ENCODE data around the gene NOD1. TPM values are rescaled to one million over a fixed set of nuclear protein-coding genes. Genes with fewer than 3 reads are reported as not detected.
"Not testable (repeated sequence)": the region's sequence is repeated elsewhere in the genome, so short reads cannot be mapped to it uniquely, and the experiment has no call there.

The NOD1 gene
- total RNA-seq, 5 donors from 2014 or later (not counting 1 experiment from before 2014, with no cell fraction given), result 15.6 to 24.6 (median 19.4) TPM

- POLR2A ChIA-PET, result no interaction called here
- Histone ChIP-seq H3K27ac (ENCODE audit: low read length) (no peak overlapping the region), H3K4me1 (ENCODE audit: control insufficient read depth in 1 of 2, extremely low read depth in 1 of 2, insufficient read depth in 2 of 2, low read length in 2 of 2) (no peaks in the 10 kb centered on the region), H3K36me3 (ENCODE audit: control insufficient read depth in 2 of 2, extremely low read depth in 1 of 2, insufficient read depth in 1 of 2, low read length in 1 of 2) (peaks cover 0 to 14% of the 10 kb centered on the region in 2 donors), H3K4me3 (ENCODE audit: control insufficient read depth in 1 of 2, extremely low read depth in 1 of 2, low read length in 1 of 2) (no peak overlapping the region), H3K27me3 (replicated peaks in 1 of 2; ENCODE audit: control insufficient read depth in 2 of 2, extremely low read depth in 1 of 2, insufficient read depth in 2 of 2, low read length in 1 of 2) (no peaks in the 10 kb centered on the region), H3K9me3 (no peaks in the 10 kb centered on the region)
- whole genome bisulfite sequencing (ENCODE audit: insufficient coverage), result no CpG with 5 or more reads among the region's 3 CpGs
- Mint-ChIP-seq H3K36me3 (peaks cover 39% of the 10 kb centered on the region), H3K27me3 (no peaks in the 10 kb centered on the region), H3K4me1 (no peaks in the 10 kb centered on the region), H3K4me3 (no peak overlapping the region), H3K9me3 (peaks cover 0 to 4% (median 3%) of the 10 kb centered on the region in 3 donors), H3K27ac (peak overlapping the region in 1 of 2 donors; percentile 61)
- DNase-seq (no peak), ATAC-seq (replicated peaks in 1 of 4) (no peak)
- CTCF ChIA-PET, result no interaction called here
Measured at GRCh38 chr7:30421647-30422196, 56.9 kb downstream of the NOD1 start.

GRCh38 chr7:30420662-30421061 lies 57.9 kb downstream of the NOD1 start:
- Mint-ChIP-seq H3K4me1 (no peaks in the 10 kb centered on the region), H3K9me3 (peaks cover 0 to 4% (median 3%) of the 10 kb centered on the region in 3 donors), H3K36me3 (peaks cover 28% of the 10 kb centered on the region), H3K4me3 (no peak overlapping the region), H3K27me3 (no peaks in the 10 kb centered on the region), H3K27ac (no peak overlapping the region)
- Histone ChIP-seq H3K36me3 (ENCODE audit: control insufficient read depth in 2 of 2, extremely low read depth in 1 of 2, insufficient read depth in 1 of 2, low read length in 1 of 2) (peaks cover 0 to 14% of the 10 kb centered on the region in 2 donors), H3K27me3 (replicated peaks in 1 of 2; ENCODE audit: control insufficient read depth in 2 of 2, extremely low read depth in 1 of 2, insufficient read depth in 2 of 2, low read length in 1 of 2) (no peaks in the 10 kb centered on the region), H3K27ac (ENCODE audit: low read length) (no peak overlapping the region), H3K9me3 (no peaks in the 10 kb centered on the region), H3K4me3 (ENCODE audit: control insufficient read depth in 1 of 2, extremely low read depth in 1 of 2, low read length in 1 of 2) (no peak overlapping the region), H3K4me1 (ENCODE audit: control insufficient read depth in 1 of 2, extremely low read depth in 1 of 2, insufficient read depth in 2 of 2, low read length in 2 of 2) (no peaks in the 10 kb centered on the region)
- ATAC-seq (replicated peaks in 1 of 4), result no peak
- WGBS (ENCODE audit: insufficient coverage), result no CpG with 5 or more reads among the region's 3 CpGs
- DNase-seq, result no peak
- ChIA-PET POLR2A (no interaction called here), CTCF (no interaction called here)

- H3K27ac Mint-ChIP-seq; CTCF ChIA-PET; ATAC-seq (replicated peaks in 1 of 4); H3K9me3 Mint-ChIP-seq; H3K9me3 ChIP-seq; H3K4me3 ChIP-seq (ENCODE audit: control insufficient read depth in 1 of 2, extremely low read depth in 1 of 2, low read length in 1 of 2); H3K27me3 ChIP-seq (replicated peaks in 1 of 2; ENCODE audit: control insufficient read depth in 2 of 2, extremely low read depth in 1 of 2, insufficient read depth in 2 of 2, low read length in 1 of 2); POLR2A ChIA-PET; H3K4me1 Mint-ChIP-seq; H3K27ac ChIP-seq (ENCODE audit: low read length); H3K27me3 Mint-ChIP-seq; H3K4me3 Mint-ChIP-seq; DNase-seq; H3K4me1 ChIP-seq (ENCODE audit: control insufficient read depth in 1 of 2, extremely low read depth in 1 of 2, insufficient read depth in 2 of 2, low read length in 2 of 2): not testable (repeated sequence)
- no CpG with 5 or more reads among the region's 26 CpGs for WGBS (ENCODE audit: insufficient coverage)
- H3K36me3 ChIP-seq (ENCODE audit: control insufficient read depth in 2 of 2, extremely low read depth in 1 of 2, insufficient read depth in 1 of 2, low read length in 1 of 2), result peaks cover 0 to 11% of the 10 kb centered on the region in 2 donors
- peaks cover 23% of the 10 kb centered on the region for H3K36me3 Mint-ChIP-seq
Measured at GRCh38 chr7:30420080-30420479, 58.5 kb downstream of the NOD1 start.

- Mint-ChIP-seq H3K9me3 (no peaks in the 10 kb centered on the region), H3K4me1 (no peaks in the 10 kb centered on the region), H3K36me3 (peaks cover 8% of the 10 kb centered on the region), H3K4me3 (no peak overlapping the region), H3K27me3 (no peaks in the 10 kb centered on the region), H3K27ac (no peak overlapping the region)
- H3K36me3 ChIP-seq (ENCODE audit: control insufficient read depth in 2 of 2, extremely low read depth in 1 of 2, insufficient read depth in 1 of 2, low read length in 1 of 2), result no peaks in the 10 kb centered on the region
- no peak overlapping the region for H3K4me3 ChIP-seq (ENCODE audit: control insufficient read depth in 1 of 2, extremely low read depth in 1 of 2, low read length in 1 of 2)
- H3K4me1 ChIP-seq (ENCODE audit: control insufficient read depth in 1 of 2, extremely low read depth in 1 of 2, insufficient read depth in 2 of 2, low read length in 2 of 2), result no peaks in the 10 kb centered on the region
- no peak overlapping the region for H3K27ac ChIP-seq (ENCODE audit: low read length)
- H3K27me3 ChIP-seq (replicated peaks in 1 of 2; ENCODE audit: control insufficient read depth in 2 of 2, extremely low read depth in 1 of 2, insufficient read depth in 2 of 2, low read length in 1 of 2), result peaks cover 0 to 3% of the 10 kb centered on the region in 2 experiments
- DNase-seq, result no peak
- no peak for ATAC-seq (replicated peaks in 1 of 4)
- no peaks in the 10 kb centered on the region for H3K9me3 ChIP-seq
- 97% methylated on average over 5 of the region's 7 CpGs for WGBS (ENCODE audit: insufficient coverage)
- CTCF ChIA-PET, result no interaction called here
- POLR2A ChIA-PET, result no interaction called here
Measured at GRCh38 chr7:30413864-30414263, 64.7 kb downstream of the NOD1 start.

- Mint-ChIP-seq H3K4me3 (no peak overlapping the region), H3K27me3 (no peaks in the 10 kb centered on the region), H3K27ac (no peak overlapping the region), H3K9me3 (no peaks in the 10 kb centered on the region), H3K4me1 (no peaks in the 10 kb centered on the region), H3K36me3 (peaks cover 8% of the 10 kb centered on the region)
- WGBS (ENCODE audit: insufficient coverage), result 78% methylated on average over 3 of the region's 5 CpGs
- ATAC-seq (replicated peaks in 1 of 4) (peak in 3 of 4 experiments; percentile 43 to 62 (median 49)), DNase-seq (peak in 1 of 35 experiments; percentile 59)
- no peak overlapping the region for H3K4me3 ChIP-seq (ENCODE audit: control insufficient read depth in 1 of 2, extremely low read depth in 1 of 2, low read length in 1 of 2)
- H3K27ac ChIP-seq (ENCODE audit: low read length), result no peak overlapping the region
- POLR2A ChIA-PET, result no interaction called here
- no peaks in the 10 kb centered on the region for H3K9me3 ChIP-seq
- no peaks in the 10 kb centered on the region for H3K36me3 ChIP-seq (ENCODE audit: control insufficient read depth in 2 of 2, extremely low read depth in 1 of 2, insufficient read depth in 1 of 2, low read length in 1 of 2)
- CTCF ChIA-PET, result interaction anchor here in 1 of 2 donors (1.4 kb wide), 1 partner anchor 18 kb away, joined by 4 read pairs; no protein-coding TSS in a partner anchor
- H3K4me1 ChIP-seq (ENCODE audit: control insufficient read depth in 1 of 2, extremely low read depth in 1 of 2, insufficient read depth in 2 of 2, low read length in 2 of 2), result no peaks in the 10 kb centered on the region
- peaks cover 0 to 3% of the 10 kb centered on the region in 2 experiments for H3K27me3 ChIP-seq (replicated peaks in 1 of 2; ENCODE audit: control insufficient read depth in 2 of 2, extremely low read depth in 1 of 2, insufficient read depth in 2 of 2, low read length in 1 of 2)
Measured at GRCh38 chr7:30412782-30413504, 65.6 kb downstream of the NOD1 start.

GRCh38 chr7:30411897-30412296 lies 66.7 kb downstream of the NOD1 start:
- H3K9me3 Mint-ChIP-seq, result no peaks in the 10 kb centered on the region
- no CpG with 5 or more reads among the region's 3 CpGs for WGBS (ENCODE audit: insufficient coverage)
- ATAC-seq (replicated peaks in 1 of 4) (no peak), DNase-seq (no peak)
- Histone ChIP-seq H3K4me1 (ENCODE audit: control insufficient read depth in 1 of 2, extremely low read depth in 1 of 2, insufficient read depth in 2 of 2, low read length in 2 of 2) (no peaks in the 10 kb centered on the region), H3K36me3 (ENCODE audit: control insufficient read depth in 2 of 2, extremely low read depth in 1 of 2, insufficient read depth in 1 of 2, low read length in 1 of 2) (no peaks in the 10 kb centered on the region), H3K9me3 (no peaks in the 10 kb centered on the region), H3K27me3 (replicated peaks in 1 of 2; ENCODE audit: control insufficient read depth in 2 of 2, extremely low read depth in 1 of 2, insufficient read depth in 2 of 2, low read length in 1 of 2) (peaks cover 0 to 3% of the 10 kb centered on the region in 2 experiments), H3K27ac (ENCODE audit: low read length) (no peak overlapping the region), H3K4me3 (ENCODE audit: control insufficient read depth in 1 of 2, extremely low read depth in 1 of 2, low read length in 1 of 2) (no peak overlapping the region)
- no peaks in the 10 kb centered on the region for H3K27me3 Mint-ChIP-seq
- H3K27ac Mint-ChIP-seq, result no peak overlapping the region
- H3K4me3 Mint-ChIP-seq, result no peak overlapping the region
- CTCF ChIA-PET, result interaction anchor here in 1 of 2 donors (1.4 kb wide), 1 partner anchor 17 kb away, joined by 4 read pairs; no protein-coding TSS in a partner anchor
- POLR2A ChIA-PET, result interaction anchor here in 1 of 2 donors (0.6 kb wide), 1 partner anchor 24 kb away, joined by 3 read pairs; no protein-coding TSS in a partner anchor
- peaks cover 4% of the 10 kb centered on the region for H3K36me3 Mint-ChIP-seq
- H3K4me1 Mint-ChIP-seq, result no peaks in the 10 kb centered on the region
